Activated CD4-positive, alpha-beta T cell treated with anti-CD3 and anti-CD28 coated beads, Interleukin-10, Interleukin-2, amounts not matched to agents 100 ng/mL and 50 ng/mL, durations not matched to agents 16 hours and 8 hours (primary cell): Measurements from ENCODE around the gene ZNF605.
"Not testable (repeated sequence)": the region's sequence is repeated elsewhere in the genome, so short reads cannot be mapped to it uniquely, and the experiment has no call there.

ENCODE experiments used
- DNase-seq: peaks from one replicate; pipeline ENCODE4 v3.0.0-alpha.2; 2020

ZNF605 gene

GRCh38 chr12:132904718-132905328 lies 51.3 kb downstream of the ZNF605 start:
- DNase-seq = peak; percentile 86

DNA sequence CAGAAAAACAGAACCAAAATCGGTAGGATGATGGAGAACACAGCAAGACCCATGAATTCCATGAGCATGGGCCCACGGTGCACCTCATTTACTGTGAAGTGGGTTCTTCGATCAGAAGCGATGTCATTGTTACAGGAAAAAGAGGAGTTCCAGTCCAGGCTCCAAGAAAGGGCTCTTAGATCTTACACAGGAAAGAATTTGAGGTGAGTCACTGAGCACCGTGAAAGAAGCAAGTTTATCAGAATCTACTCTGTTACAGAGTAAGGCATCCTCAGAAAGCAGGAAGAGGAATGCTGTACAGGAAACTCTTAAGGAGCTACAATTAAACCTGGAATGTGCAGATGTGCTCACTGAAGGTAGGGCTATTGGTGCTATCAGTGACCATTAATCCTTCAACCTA lies 57.1 kb downstream of the ZNF605 start:
- no peak for DNase-seq

DNA sequence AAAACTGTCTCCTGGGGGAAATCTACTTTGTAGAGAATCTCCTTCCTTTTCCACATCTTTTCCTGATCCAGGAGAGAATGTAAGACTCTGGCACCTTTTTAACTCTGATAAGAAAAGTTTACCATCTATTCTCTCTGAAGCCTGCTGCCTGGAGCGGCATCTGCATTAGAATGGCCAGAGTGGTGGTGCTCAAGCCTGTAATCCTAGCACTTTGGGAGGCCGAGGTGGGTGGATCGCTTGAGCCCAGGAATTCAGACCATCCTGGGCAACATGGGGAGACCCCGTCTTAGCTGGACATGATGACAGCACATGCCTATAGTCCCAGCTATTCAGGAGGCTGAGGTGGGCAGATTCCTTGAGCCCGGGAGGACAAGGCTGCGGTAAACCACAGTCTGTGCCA lies 67.3 kb downstream of the ZNF605 start:
- DNase-seq = no peak

DNA sequence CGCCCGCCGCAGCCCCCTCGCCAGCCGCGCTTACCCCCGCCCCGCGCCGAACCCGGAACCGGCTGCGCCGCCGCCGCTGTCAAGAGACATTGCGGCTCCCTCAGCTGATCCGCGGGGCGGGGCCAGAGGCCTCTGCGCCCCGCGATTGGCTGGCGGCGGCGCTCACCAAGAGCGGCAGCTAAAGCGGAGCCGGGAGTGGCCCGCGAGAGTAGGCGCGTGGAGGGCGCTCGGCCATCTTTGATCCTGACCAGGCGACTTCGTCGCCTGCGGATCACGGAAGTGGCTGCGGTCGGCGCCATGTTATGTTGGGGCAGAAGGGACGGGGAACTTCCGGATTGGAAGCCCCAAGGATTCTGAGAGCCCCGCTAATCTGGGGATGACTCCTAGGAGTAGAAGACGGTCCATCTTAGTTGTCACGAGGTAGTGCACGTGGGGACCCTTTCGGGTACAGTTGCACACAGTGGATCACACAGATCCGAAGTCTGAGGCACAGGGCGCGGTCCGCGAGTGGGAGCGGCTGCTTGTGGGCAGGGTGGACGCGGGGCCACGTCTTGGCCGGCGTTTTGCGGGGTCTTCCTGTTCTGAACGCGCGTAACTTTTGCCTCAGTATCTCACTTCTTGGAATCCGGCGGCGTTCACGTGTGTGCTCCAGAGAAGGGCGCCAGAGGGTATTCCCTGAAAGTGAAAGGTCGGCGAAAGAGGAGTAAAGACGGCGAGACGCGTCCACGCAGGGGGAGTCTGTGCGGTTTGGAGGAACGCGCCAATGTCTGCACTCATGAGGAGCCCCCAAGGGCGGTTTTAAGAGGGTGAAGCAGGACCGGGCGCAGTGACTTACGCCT lies 68.4 kb downstream of the ZNF605 start, which contains the start of gene CHFR:
CHFR (minus strand) TSS at position 93 of the 839 bp plus-strand sequence. CDS start 277 bp downstream, outside the sequence.
- DNase-seq = peak; percentile 98

DNA sequence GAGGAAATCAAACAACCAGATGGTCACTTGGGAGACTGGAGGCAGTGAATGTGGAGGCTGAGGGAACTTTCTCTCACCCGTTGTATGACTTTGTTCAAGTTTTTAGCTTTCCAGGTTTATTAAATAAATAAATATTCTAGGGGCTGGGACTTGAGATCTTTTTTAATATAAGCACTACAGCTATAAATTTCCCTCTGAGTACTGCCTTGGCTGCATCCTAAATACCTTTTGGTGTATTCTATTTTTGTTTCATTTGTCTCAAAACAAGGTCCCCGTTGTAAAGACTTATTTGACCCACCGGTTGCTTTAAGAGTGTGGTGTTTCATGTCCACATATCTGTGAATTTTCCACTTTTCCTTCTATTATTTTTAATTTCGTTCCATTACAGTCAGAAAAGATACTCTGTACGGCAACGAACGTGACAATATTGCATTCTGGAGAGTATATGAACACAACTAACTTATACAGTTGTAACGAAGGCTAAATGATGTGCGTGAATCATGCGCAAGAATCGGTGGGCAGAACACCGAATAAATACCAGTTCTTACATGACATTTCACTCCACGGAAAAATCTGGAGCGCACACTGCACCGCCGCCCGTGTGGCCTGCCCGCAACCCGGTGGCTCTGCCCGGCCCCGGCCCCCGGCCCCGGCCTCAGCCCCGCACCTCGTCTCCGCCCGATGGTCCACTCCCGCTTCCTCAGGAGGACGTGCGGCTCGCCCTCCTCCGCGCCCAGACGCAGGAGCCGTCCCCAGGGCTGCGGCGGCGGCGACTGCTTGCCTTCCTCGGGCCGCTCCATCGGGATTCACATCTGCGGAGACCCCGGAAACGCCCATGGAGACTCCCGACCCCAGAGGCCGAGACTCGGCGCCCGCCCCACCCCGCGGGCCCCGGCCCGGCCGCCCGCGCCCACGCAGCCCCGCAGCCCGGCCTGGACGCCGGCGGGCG lies 69.3 kb downstream of the ZNF605 start:
- DNase-seq = peak; percentile 4

GRCh38 chr12:132881818-132882217 lies 74.3 kb downstream of the ZNF605 start:
- no peak for DNase-seq

- DNase-seq = not testable (repeated sequence)
These were observed 81.5 kb downstream of the ZNF605 start for GRCh38 chr12:132874620-132875019.

GRCh38 chr12:132874175-132874574 lies 81.9 kb downstream of the ZNF605 start:
- DNase-seq = no peak

DNA sequence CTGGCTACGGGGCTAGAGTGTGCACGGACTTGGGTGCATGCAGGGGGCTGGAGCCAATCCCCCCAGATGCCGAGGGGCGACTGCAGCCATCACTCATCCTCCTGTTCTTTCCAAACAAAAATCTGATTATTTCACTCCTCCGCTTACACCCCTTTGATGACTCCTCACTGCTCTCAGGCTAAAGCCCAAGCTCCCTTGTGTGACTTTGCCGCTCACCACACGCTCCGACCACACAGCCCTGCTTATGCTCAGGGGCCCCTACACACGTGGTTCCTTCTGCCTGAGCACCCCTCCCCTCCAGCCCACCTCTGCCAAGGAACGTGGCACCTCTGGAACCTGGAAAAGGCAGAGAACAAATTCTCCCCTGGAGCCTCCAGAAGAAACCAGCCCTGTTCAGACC lies 82.4 kb downstream of the ZNF605 start:
- DNase-seq = no peak

GRCh38 chr12:132872975-132873421 lies 83.1 kb downstream of the ZNF605 start:
- peak; percentile 61 for DNase-seq

GRCh38 chr12:132872073-132872855 lies 83.8 kb downstream of the ZNF605 start:
- no peak for DNase-seq

DNA sequence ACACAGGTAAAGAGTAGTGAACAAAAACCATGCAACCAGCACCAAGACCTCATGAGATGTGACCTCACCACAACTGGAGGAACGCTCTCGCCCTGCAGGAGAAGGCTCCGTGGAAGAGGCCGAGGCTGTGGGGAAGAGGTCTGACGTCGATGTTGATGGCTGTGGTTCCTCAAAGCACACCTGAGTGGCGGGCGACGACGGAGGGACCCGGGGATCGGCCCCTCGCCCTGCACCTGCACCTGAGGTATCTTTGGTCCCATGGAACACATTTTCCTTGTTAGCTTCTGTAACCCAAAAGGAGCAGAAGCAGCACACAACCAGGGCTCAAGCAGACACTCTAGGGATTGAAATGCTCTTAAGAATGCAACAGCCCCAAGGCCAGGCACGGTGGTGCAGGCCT lies 86.6 kb downstream of the ZNF605 start:
- no peak for DNase-seq
